ENCODE data around the gene GLMP. TPM values are rescaled to one million over a fixed set of nuclear protein-coding genes. Genes with fewer than 3 reads are reported as not detected.

GLMP gene
- total and polyA plus RNA-seq, 2 of the 13 experiments (the other 11 are each of a cell fraction or from before 2014, with no cell fraction given), result 44.6 to 75.8 TPM

DNA sequence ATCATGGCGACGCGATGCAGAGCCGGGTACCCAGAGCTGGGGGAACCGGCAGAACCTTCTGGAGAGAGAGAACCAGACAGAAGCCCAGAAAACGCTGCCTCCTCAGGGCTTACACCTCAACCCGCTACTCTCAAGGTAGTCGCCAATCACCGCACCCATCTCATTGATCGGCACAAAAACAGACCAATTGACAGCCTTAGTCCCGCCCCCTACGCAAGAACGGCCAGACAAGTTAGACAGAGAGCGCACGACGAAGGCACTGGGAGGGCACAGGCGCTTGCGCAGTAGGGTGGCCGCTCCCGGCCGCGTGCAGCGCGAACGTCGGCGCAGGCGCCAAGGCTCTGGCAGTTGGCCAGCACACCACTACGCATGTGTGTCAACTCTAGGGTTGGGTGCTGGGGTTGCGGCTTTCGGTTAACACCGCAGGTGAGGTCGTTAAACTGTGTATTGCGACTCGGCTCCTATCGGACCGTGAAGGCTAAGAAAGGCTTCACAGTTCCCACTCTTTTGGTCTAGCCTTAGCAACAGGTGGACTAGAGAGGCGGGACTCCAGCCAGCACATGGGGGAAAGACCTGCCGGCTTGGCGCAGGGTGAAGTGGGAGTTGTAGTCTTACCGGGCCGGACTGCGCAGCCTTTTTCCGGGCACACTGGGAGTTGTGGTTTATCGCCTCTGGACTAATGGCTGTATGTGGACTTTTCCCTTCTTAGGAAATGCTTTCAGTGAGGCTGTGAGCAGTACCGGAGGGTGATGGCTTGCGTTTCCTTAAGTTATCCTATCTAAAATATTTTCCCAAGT is 42.9 kb upstream of the GLMP start, which contains the start of the genes CCT3 and TSACC (continued):
- TF ChIP-seq, protein P1, sequence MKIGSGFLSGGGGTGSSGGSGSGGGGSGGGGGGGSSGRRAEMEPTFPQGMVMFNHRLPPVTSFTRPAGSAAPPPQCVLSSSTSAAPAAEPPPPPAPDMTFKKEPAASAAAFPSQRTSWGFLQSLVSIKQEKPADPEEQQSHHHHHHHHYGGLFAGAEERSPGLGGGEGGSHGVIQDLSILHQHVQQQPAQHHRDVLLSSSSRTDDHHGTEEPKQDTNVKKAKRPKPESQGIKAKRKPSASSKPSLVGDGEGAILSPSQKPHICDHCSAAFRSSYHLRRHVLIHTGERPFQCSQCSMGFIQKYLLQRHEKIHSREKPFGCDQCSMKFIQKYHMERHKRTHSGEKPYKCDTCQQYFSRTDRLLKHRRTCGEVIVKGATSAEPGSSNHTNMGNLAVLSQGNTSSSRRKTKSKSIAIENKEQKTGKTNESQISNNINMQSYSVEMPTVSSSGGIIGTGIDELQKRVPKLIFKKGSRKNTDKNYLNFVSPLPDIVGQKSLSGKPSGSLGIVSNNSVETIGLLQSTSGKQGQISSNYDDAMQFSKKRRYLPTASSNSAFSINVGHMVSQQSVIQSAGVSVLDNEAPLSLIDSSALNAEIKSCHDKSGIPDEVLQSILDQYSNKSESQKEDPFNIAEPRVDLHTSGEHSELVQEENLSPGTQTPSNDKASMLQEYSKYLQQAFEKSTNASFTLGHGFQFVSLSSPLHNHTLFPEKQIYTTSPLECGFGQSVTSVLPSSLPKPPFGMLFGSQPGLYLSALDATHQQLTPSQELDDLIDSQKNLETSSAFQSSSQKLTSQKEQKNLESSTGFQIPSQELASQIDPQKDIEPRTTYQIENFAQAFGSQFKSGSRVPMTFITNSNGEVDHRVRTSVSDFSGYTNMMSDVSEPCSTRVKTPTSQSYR (CRISPR knock-in tag; IDR thresholded peaks at IDR 0.05; ENCODE audit: borderline replicate concordance), result no peak
- TF ChIP-seq TGIF2 (CRISPR knock-in tag; IDR thresholded peaks at IDR 0.05) (no peak), ZBTB1 (CRISPR knock-in tag; IDR thresholded peaks at IDR 0.05; ENCODE audit: borderline replicate concordance) (no peak), JDP2 (CRISPR knock-in tag; IDR thresholded peaks at IDR 0.05; ENCODE audit: borderline replicate concordance) (no peak), ZFP37 (CRISPR knock-in tag; IDR thresholded peaks at IDR 0.05; ENCODE audit: borderline replicate concordance) (no peak), ZBTB33 (CRISPR knock-in tag; IDR thresholded peaks at IDR 0.05) (no peak), RELA (CRISPR knock-in tag; IDR thresholded peaks at IDR 0.05) (no peak), MXD4 (CRISPR knock-in tag; IDR thresholded peaks at IDR 0.05) (peak; percentile 72), ZNF703 (CRISPR knock-in tag; IDR thresholded peaks at IDR 0.05; ENCODE audit: borderline replicate concordance) (no peak), CREB1 (IDR thresholded peaks at IDR 0.05) (peak; percentile 91), CREB1 (CRISPR knock-in tag; IDR thresholded peaks at IDR 0.05) (peak; percentile 95), HDAC6 (IDR thresholded peaks at IDR 0.05; ENCODE audit: low read depth, low read length) (no peak), ZC3H4 (CRISPR knock-in tag; IDR thresholded peaks at IDR 0.05; ENCODE audit: borderline replicate concordance) (no peak)
- TF ChIP-seq, protein P2, sequence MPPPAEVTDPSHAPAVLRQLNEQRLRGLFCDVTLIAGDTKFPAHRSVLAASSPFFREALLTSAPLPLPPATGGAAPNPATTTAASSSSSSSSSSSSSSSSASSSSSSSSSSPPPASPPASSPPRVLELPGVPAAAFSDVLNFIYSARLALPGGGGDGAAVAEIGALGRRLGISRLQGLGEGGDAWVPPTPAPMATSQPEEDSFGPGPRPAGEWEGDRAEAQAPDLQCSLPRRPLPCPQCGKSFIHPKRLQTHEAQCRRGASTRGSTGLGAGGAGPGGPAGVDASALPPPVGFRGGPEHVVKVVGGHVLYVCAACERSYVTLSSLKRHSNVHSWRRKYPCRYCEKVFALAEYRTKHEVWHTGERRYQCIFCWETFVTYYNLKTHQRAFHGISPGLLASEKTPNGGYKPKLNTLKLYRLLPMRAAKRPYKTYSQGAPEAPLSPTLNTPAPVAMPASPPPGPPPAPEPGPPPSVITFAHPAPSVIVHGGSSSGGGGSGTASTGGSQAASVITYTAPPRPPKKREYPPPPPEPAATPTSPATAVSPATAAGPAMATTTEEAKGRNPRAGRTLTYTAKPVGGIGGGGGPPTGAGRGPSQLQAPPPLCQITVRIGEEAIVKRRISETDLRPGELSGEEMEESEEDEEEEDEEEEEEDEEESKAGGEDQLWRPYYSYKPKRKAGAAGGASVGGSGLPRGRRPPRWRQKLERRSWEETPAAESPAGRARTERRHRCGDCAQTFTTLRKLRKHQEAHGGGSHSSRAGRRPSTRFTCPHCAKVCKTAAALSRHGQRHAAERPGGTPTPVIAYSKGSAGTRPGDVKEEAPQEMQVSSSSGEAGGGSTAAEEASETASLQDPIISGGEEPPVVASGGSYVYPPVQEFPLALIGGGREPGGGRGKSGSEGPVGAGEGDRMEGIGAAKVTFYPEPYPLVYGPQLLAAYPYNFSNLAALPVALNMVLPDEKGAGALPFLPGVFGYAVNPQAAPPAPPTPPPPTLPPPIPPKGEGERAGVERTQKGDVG (CRISPR knock-in tag; IDR thresholded peaks at IDR 0.05; ENCODE audit: borderline replicate concordance), result no peak
- TF ChIP-seq, protein P3, sequence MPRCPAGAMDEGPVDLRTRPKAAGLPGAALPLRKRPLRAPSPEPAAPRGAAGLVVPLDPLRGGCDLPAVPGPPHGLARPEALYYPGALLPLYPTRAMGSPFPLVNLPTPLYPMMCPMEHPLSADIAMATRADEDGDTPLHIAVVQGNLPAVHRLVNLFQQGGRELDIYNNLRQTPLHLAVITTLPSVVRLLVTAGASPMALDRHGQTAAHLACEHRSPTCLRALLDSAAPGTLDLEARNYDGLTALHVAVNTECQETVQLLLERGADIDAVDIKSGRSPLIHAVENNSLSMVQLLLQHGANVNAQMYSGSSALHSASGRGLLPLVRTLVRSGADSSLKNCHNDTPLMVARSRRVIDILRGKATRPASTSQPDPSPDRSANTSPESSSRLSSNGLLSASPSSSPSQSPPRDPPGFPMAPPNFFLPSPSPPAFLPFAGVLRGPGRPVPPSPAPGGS (CRISPR knock-in tag; IDR thresholded peaks at IDR 0.05), result peak; percentile 69
- TF ChIP-seq, protein P4, sequence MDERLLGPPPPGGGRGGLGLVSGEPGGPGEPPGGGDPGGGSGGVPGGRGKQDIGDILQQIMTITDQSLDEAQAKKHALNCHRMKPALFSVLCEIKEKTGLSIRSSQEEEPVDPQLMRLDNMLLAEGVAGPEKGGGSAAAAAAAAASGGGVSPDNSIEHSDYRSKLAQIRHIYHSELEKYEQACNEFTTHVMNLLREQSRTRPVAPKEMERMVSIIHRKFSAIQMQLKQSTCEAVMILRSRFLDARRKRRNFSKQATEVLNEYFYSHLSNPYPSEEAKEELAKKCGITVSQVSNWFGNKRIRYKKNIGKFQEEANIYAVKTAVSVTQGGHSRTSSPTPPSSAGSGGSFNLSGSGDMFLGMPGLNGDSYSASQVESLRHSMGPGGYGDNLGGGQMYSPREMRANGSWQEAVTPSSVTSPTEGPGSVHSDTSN (CRISPR knock-in tag; IDR thresholded peaks at IDR 0.05), result peak; percentile 98
- TF ChIP-seq, protein P5, sequence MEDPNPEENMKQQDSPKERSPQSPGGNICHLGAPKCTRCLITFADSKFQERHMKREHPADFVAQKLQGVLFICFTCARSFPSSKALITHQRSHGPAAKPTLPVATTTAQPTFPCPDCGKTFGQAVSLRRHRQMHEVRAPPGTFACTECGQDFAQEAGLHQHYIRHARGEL (CRISPR knock-in tag; IDR thresholded peaks at IDR 0.05), result no peak
